Measurements from ENCODE around the gene EARS2.

- TF ChIP-seq CTCF (IDR thresholded peaks at IDR 0.05): no peak
- no peak for TF ChIP-seq POLR2A (IDR thresholded peaks at IDR 0.05)
- no peak for TF ChIP-seq EP300 (IDR thresholded peaks at IDR 0.05)
These were observed 40.6 kb downstream of the EARS2 start for GRCh38 chr16:23516366-23517137.

Measured in ovary (tissue), 3 donors.